ENCODE measurements around the gene RTCB.

Gene RTCB

GRCh38 chr22:32343941-32344340 lies 68.1 kb downstream of the RTCB start:
- Mint-ChIP-seq H3K27ac (no peak overlapping the region), H3K9me3 (peaks cover 3% of the 10 kb centered on the region), H3K4me1 (peaks cover 11% of the 10 kb centered on the region), H3K36me3 (ENCODE audit: low read depth) (no peaks in the 10 kb centered on the region), H3K27me3 (ENCODE audit: low read depth) (peaks cover 16% of the 10 kb centered on the region), H3K4me3 (no peak overlapping the region)
- no peak for TF ChIP-seq CTCF (IDR thresholded peaks at IDR 0.05; ENCODE audit: unreplicated experiment in 3 of 3)

DNA sequence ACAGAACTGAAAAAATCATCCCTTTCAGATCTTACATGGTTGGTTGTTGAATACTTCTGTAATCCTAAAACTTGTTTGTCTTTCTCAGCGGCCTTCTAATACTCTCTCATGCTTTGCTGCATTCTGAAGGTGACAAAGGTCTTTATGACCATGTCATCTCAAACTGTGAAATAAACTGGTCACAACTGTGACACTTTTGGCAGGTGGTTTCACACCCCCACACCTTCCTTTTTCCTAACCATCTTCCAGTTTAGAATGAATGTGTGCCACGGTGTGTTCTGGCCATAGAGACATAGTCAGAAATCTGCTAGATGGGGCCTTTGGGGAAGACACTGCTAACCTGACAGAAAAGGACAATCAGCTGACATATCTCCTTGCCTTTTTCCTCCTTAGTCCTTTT lies 69.1 kb downstream of the RTCB start:
- TF ChIP-seq CTCF (IDR thresholded peaks at IDR 0.05; ENCODE audit: unreplicated experiment in 3 of 3): no peak
- H3K27ac Mint-ChIP-seq: peak overlapping the region in 1 of 3 experiments; percentile 74
- no peaks in the 10 kb centered on the region for H3K36me3 Mint-ChIP-seq (ENCODE audit: low read depth)
- peaks cover 23% of the 10 kb centered on the region for H3K27me3 Mint-ChIP-seq (ENCODE audit: low read depth)
- H3K4me1 Mint-ChIP-seq: peaks cover 13% of the 10 kb centered on the region
- peaks cover 3% of the 10 kb centered on the region for H3K9me3 Mint-ChIP-seq
- H3K4me3 Mint-ChIP-seq: no peak overlapping the region

DNA sequence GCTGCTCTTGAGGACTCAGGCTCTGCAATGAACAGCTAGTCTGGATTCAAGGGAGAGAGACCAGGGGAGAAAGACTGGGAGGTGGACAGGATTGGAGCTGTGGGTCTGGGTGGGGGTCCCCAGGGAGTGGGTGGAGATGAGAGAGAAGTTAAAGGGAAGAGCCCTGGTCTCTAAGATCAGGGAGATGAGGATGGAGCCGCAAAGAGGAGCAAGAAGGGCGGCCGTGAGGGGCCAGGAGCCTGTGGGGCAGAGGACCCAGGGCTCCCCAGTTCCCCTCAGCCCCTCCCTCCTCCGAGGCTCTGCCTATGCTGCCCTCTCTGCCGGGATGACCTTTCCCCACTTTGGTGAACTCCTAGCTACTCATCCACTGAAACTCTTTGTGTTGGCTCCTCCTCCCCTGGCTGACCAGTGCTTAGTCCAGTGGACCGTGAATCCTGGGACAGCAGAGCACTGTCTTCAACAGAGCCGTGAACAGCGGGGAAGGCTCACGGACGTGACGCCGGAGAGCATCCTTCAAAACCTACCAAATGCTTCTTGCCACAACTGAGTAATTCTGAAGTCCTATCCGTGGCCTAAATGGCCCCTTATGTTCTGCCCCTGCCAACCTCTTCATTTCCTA lies 70.8 kb downstream of the RTCB start:
- H3K27me3 Mint-ChIP-seq (ENCODE audit: low read depth): peaks cover 24% of the 10 kb centered on the region
- peaks cover 2% of the 10 kb centered on the region for H3K9me3 Mint-ChIP-seq
- H3K27ac Mint-ChIP-seq: peak overlapping the region in 2 of 3 experiments; percentile 16 to 58
- H3K36me3 Mint-ChIP-seq (ENCODE audit: low read depth): no peaks in the 10 kb centered on the region
- H3K4me1 Mint-ChIP-seq: peaks cover 28% of the 10 kb centered on the region
- no peak overlapping the region for H3K4me3 Mint-ChIP-seq
- TF ChIP-seq CTCF (IDR thresholded peaks at IDR 0.05; ENCODE audit: unreplicated experiment in 3 of 3): no peak

DNA sequence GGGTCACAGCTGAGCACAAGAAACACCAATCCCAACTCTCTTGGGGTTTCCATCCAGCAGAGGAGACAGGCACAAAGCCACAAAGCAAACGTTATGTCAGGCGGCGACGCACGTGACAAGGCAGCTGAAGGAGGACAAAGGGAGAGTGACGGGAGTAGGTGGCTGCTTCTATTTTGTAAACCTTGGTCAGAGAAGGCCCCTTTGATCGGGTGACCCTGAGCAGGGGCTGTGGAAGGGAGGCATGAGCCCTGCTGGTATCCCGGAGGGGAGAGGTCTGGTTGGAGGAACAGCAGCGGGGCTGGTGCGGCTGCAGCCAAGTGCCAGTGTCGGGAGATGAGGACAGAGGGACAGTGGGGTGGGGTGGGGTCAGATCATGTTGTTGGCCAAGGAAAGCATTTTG lies 71.6 kb downstream of the RTCB start:
- no peak for TF ChIP-seq CTCF (IDR thresholded peaks at IDR 0.05; ENCODE audit: unreplicated experiment in 3 of 3)
- no peak overlapping the region for H3K4me3 Mint-ChIP-seq
- no peaks in the 10 kb centered on the region for H3K9me3 Mint-ChIP-seq
- H3K27ac Mint-ChIP-seq: peak overlapping the region in 1 of 3 experiments; percentile 55
- peaks cover 31% of the 10 kb centered on the region for H3K4me1 Mint-ChIP-seq
- H3K27me3 Mint-ChIP-seq (ENCODE audit: low read depth): peaks cover 24% of the 10 kb centered on the region
- H3K36me3 Mint-ChIP-seq (ENCODE audit: low read depth): no peaks in the 10 kb centered on the region

DNA sequence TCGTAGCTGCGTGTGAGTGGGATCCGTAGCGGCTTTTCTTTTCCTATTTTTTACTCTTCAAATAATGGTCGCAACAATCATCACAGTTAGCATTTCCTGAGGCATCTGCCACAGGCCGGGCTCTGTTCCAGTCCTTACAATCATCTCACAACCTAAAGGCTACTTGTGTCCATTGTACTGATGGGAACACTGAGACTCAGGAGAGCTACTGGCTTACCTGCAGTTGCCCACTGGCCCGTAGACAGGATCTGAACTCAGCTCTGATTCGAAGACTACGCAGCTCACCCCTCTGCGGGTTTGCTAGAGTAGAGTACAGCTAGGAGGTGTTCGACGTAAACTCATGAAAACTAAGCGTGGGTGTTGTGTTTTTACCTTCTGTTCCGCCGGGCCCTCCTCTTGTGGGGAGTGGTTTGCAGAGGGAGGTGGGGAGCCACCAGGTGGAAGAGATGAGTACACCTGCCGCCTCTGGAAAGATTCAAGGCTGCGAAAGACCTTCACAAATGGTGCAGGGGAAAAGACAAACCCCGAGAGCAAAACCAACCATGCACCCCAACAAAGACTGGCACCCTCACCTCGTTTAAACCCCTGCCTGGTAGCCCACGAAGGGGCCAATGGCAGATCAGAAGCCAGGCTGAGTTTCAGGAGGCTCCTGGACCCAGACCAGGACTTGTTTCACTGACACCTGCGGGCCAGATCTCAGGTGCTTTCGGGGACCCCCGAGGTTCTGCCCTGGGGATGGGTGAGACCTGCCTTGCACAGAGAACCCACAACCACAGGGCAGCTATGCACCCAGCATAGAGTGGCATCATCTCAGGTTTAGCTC lies 72.6 kb downstream of the RTCB start:
- Mint-ChIP-seq H3K36me3 (ENCODE audit: low read depth) (no peaks in the 10 kb centered on the region), H3K4me1 (peaks cover 31% of the 10 kb centered on the region), H3K27ac (no peak overlapping the region), H3K27me3 (ENCODE audit: low read depth) (peaks cover 24% of the 10 kb centered on the region), H3K4me3 (no peak overlapping the region), H3K9me3 (no peaks in the 10 kb centered on the region)
- TF ChIP-seq CTCF (IDR thresholded peaks at IDR 0.05; ENCODE audit: unreplicated experiment in 3 of 3): no peak
